H1 (cell line): ENCODE data around the gene BNC2. TPM values are rescaled to one million over a fixed set of nuclear protein-coding genes. Genes with fewer than 3 reads are reported as not detected.

Experiments
- CTCF ChIA-PET: fragments of 300-600 bp; sonication (Branson Sonifier 250); formaldehyde crosslinking; loops from one replicate; lab custom pipeline; 2021; ENCODE audit not compliant: partially characterized antibody; lab: Charles Lee
- POLR2A ChIA-PET: fragments of 300-600 bp; sonication (Branson Sonifier 250); formaldehyde crosslinking; loops from one replicate; lab custom pipeline; 2021; ENCODE audit warnings: inconsistent platforms; ENCODE audit not compliant: partially characterized antibody; lab: Charles Lee
- DNase-seq, 2 experiments: peaks; one replicate each; pipeline versions ENCODE4 v3.0.0 to v3.0.0-alpha.2; 2010 to 2022; ENCODE audit warnings: low spot score in 2 of 2, low read depth in 1 of 2, mixed read lengths in 1 of 2
- FAIRE-seq: peaks from 2 replicates; lab custom pipeline; 2011; peaks lifted over from hg19 to GRCh38; lab: Jason Lieb, UNC
- H2AFZ ChIP-seq: 2 replicates; pipeline ENCODE4 v1.8.1; 2012; ENCODE audit warnings: low read length, inconsistent platforms
- H2AK5ac ChIP-seq: 2 replicates; pipeline ENCODE4 v1.6.1; 2013; ENCODE audit warnings: low read depth, low read length
- H2BK120ac ChIP-seq: replicated peaks from 2 replicates; pipeline ENCODE3; 2013; ENCODE audit warnings: low read depth, low read length, inconsistent platforms
- H2BK12ac ChIP-seq: 2 replicates; pipeline ENCODE4 v1.6.1; 2013; ENCODE audit warnings: low read depth, low read length
- H2BK15ac ChIP-seq: 2 replicates; pipeline ENCODE4 v1.6.1; 2013; ENCODE audit warnings: low read length
- H2BK20ac ChIP-seq: 2 replicates; pipeline ENCODE4 v1.6.1; 2013; ENCODE audit warnings: low read length
- H2BK5ac ChIP-seq: 2 replicates; pipeline ENCODE4 v1.6.1; 2013; ENCODE audit warnings: low read depth, low read length
- H3K14ac ChIP-seq: 2 replicates; pipeline ENCODE4 v1.6.1; 2013; ENCODE audit warnings: inconsistent platforms; ENCODE audit not compliant: insufficient read length
- H3K18ac ChIP-seq: 2 replicates; pipeline ENCODE4 v1.6.1; 2013; ENCODE audit warnings: low read length; ENCODE audit errors: extremely low read depth
- H3K23ac ChIP-seq: 2 replicates; pipeline ENCODE4 v1.6.1; 2013; ENCODE audit warnings: inconsistent platforms; ENCODE audit not compliant: insufficient read length
- H3K23me2 ChIP-seq: 2 replicates; pipeline ENCODE4 v1.6.1; 2013; ENCODE audit warnings: low read depth, low read length
- H3K27ac ChIP-seq: 2 replicates; pipeline ENCODE4 v1.6.1; 2011; ENCODE audit warnings: low read depth, low read length, inconsistent platforms
- H3K27me3 ChIP-seq, 4 experiments: replicated peaks in 1 of 4; 1 replicate in 1 of 4; 2 replicates in 3 of 4; pipeline versions ENCODE4 v1.6.1 to v1.8.1; 2011 to 2013; ENCODE audit warnings: low read length in 3 of 4, mild to moderate bottlenecking in 3 of 4, inconsistent platforms in 2 of 4, mixed read lengths in 2 of 4, moderate library complexity in 1 of 4; ENCODE audit not compliant: control insufficient read depth in 3 of 4, insufficient read depth in 3 of 4; ENCODE audit errors: extremely low read depth in 1 of 4
- H3K36me3 ChIP-seq, 4 experiments: 2 replicates each; pipeline versions ENCODE4 v1.6.1 to v1.8.1; 2011 to 2013; ENCODE audit warnings: mild to moderate bottlenecking in 4 of 4, low read length in 3 of 4, moderate library complexity in 2 of 4, control low read depth in 1 of 4, inconsistent platforms in 1 of 4; ENCODE audit not compliant: insufficient read depth in 4 of 4, control insufficient read depth in 2 of 4
- H3K4ac ChIP-seq: replicated peaks from 2 replicates; pipeline ENCODE3; 2013; ENCODE audit warnings: low read length, low read depth, mixed read lengths, inconsistent platforms; ENCODE audit not compliant: insufficient read length
- H3K4me1 ChIP-seq, 4 experiments: replicated peaks in 1 of 4; 1 replicate in 1 of 4; 2 replicates in 3 of 4; pipeline versions ENCODE4 v1.6.1 to v1.8.1; 2011 to 2013; ENCODE audit warnings: low read length in 3 of 4, inconsistent platforms in 2 of 4, mixed read lengths in 1 of 4; ENCODE audit not compliant: insufficient read depth in 4 of 4, control insufficient read depth in 3 of 4
- H3K4me2 ChIP-seq, 2 experiments: 2 replicates each; pipeline versions ENCODE4 v1.6.1 to v1.8.1; 2011 to 2013; ENCODE audit warnings: low read depth in 2 of 2, low read length in 2 of 2, control low read depth in 1 of 2, inconsistent platforms in 1 of 2, mild to moderate bottlenecking in 1 of 2; ENCODE audit not compliant: insufficient read depth in 1 of 2
- H3K4me3 ChIP-seq, 4 experiments: fragments of 200-600, 300-600 bp in 1 of 4; sonication (generic), shearing (Covaris generic), sonication (Bioruptor Twin) in 1 of 4; 2 replicates each; pipeline versions ENCODE4 v1.5.1 to v1.8.1; 2011 to 2016; ENCODE audit warnings: low read length in 4 of 4, low read depth in 3 of 4, control low read depth in 2 of 4, inconsistent platforms in 2 of 4, mild to moderate bottlenecking in 2 of 4, mixed read lengths in 1 of 4, moderate library complexity in 1 of 4; ENCODE audit not compliant: insufficient read depth in 2 of 4; ENCODE audit errors: extremely low read depth in 1 of 4
- H3K56ac ChIP-seq: replicated peaks from 2 replicates; pipeline ENCODE3; 2013; ENCODE audit warnings: low read depth, mild to moderate bottlenecking, mixed read lengths, low read length, inconsistent platforms; ENCODE audit not compliant: insufficient read length
- H3K79me1 ChIP-seq: 2 replicates; pipeline ENCODE4 v1.6.1; 2013; ENCODE audit warnings: low read depth, low read length, control low read depth
- H3K79me2 ChIP-seq, 2 experiments: 2 replicates each; pipeline versions ENCODE4 v1.6.1 to v1.8.1; 2012 to 2013; ENCODE audit warnings: low read length in 2 of 2, mild to moderate bottlenecking in 2 of 2, inconsistent platforms in 1 of 2; ENCODE audit not compliant: insufficient read depth in 2 of 2, control insufficient read depth in 1 of 2
- H3K9ac ChIP-seq, 4 experiments: replicated peaks in 1 of 4; 1 replicate in 1 of 4; 2 replicates in 3 of 4; pipeline versions ENCODE4 v1.6.1 to v1.8.1; 2011 to 2013; ENCODE audit warnings: low read depth in 3 of 4, low read length in 3 of 4, control low read depth in 2 of 4, mild to moderate bottlenecking in 2 of 4, moderate library complexity in 2 of 4, inconsistent platforms in 1 of 4; ENCODE audit errors: extremely low read depth in 1 of 4
- H3K9me3 ChIP-seq, 2 experiments: 2 replicates each; pipeline versions ENCODE4 v1.6.1 to v1.8.1; 2012 to 2013; ENCODE audit warnings: mild to moderate bottlenecking in 2 of 2, moderate library complexity in 2 of 2, control low read depth in 1 of 2, inconsistent platforms in 1 of 2, low read depth in 1 of 2, low read length in 1 of 2, mixed read lengths in 1 of 2; ENCODE audit not compliant: insufficient read depth in 2 of 2
- H4K20me1 ChIP-seq, 2 experiments: replicated peaks in 1 of 2; 2 replicates each; pipeline versions ENCODE3 to v1.8.1; 2011 to 2013; ENCODE audit warnings: inconsistent platforms in 2 of 2, low read length in 2 of 2, mild to moderate bottlenecking in 1 of 2; ENCODE audit not compliant: insufficient read depth in 2 of 2, control insufficient read depth in 1 of 2
- H4K5ac ChIP-seq: 2 replicates; pipeline ENCODE4 v1.6.1; 2013; ENCODE audit warnings: low read length, low read depth, mixed read lengths, inconsistent platforms; ENCODE audit not compliant: insufficient read length
- H4K8ac ChIP-seq: 2 replicates; pipeline ENCODE4 v1.8.0; 2013; ENCODE audit warnings: mild to moderate bottlenecking, moderate library complexity, low read length, inconsistent platforms; ENCODE audit not compliant: insufficient read depth; ENCODE audit errors: extremely low read depth
- H4K91ac ChIP-seq: replicated peaks from 2 replicates; pipeline ENCODE3; 2013; ENCODE audit warnings: low read length, mixed read lengths, inconsistent platforms; ENCODE audit not compliant: insufficient read length
- RBBP5 ChIP-seq: IDR thresholded peaks from 2 replicates; pipeline ENCODE4 v1.7.1; 2012; ENCODE audit warnings: low read depth, mild to moderate bottlenecking, inconsistent platforms, low read length, moderate library complexity, borderline replicate concordance
- WGBS, 2 experiments: shearing (Covaris generic) in 1 of 2; methylation state at CpG; one replicate each; pipeline versions ENCODE4 v1.1.6 to v1.1.7; 2013 to 2015; ENCODE audit warnings: low lambda C conversion rate in 2 of 2, mixed read lengths in 2 of 2, inconsistent platforms in 1 of 2, low coverage in 1 of 2, missing lambda C conversion rate in 1 of 2; ENCODE audit not compliant: insufficient replicate concordance in 2 of 2, insufficient coverage in 1 of 2, insufficient read length in 1 of 2; ENCODE audit errors: extremely low coverage in 1 of 2, missing lambda C conversion rate in 1 of 2; 5-methylcytosine and 5-hydroxymethylcytosine counted together
- polyA plus RNA-seq, 7 experiments: library from polyadenylated mRNA; depleted of rRNA in 3 of 7; stranded (reverse) in 5 of 7; unstranded in 2 of 7; fragments of >200 nt in 5 of 7; fragments of 200-250 nt in 2 of 7; gene quantifications; 1 replicate in 5 of 7; 2 replicates in 1 of 7; 4 replicates in 1 of 7; pipeline versions ENCODE4 v1.2.1 to v1.2.3, GENCODE V29; 2011 to 2013; ENCODE audit warnings: missing spikeins in 2 of 7, mixed read lengths in 2 of 7
- total RNA-seq: library from RNA; stranded (reverse); fragmentation: NEBNext Ultra II Directional; extraction: Animal tissue kit (Norgen Biotek cat#: 25700); gene quantifications from 2 replicates; pipeline ENCODE4 v1.2.1, GENCODE V29; 2021

BNC2 gene
- total and polyA plus RNA-seq, 2 of the 8 experiments (the other 6 are each of a cell fraction or from before 2014, with no cell fraction given), result 16.0 to 26.8 TPM

DNA sequence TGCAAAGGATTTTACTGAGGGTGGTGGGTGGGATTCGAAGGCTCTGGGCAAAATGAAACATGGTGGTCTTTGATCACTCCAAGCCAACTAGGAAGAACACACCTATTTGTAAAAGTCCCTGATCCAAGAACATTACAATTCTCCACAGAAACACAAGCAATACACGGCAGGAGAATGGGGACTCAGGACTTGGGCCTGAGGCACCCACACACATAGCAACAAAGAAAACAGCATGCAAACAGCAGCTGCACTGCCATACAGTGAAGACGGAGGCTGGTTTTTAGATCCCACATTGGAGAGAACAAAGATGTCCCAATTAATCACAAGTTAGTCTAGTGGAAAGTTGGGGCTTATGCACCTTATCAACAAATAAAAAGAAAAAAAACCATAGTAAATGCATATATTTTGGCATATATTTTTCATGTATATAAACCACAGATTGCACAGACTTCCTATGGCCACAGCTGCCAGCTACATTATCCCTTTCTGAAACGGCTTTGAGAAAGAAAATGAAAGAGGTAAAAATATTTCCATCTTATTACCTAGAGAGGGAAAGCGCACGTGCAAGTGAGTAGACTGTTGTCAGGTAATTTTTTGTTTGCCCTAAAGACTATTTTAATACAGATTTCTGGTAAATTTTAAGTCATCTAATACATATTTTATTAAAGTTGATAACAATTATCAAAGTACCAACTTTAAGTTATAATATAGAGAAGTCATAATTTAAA lies 410.9 kb downstream of the BNC2 start:
- Histone ChIP-seq H2BK5ac (no peak overlapping the region), H4K5ac (no peak overlapping the region), H2BK120ac (no peak overlapping the region), H4K91ac (no peak overlapping the region), H3K79me1 (no peaks in the 10 kb centered on the region), H4K20me1 (no peaks in the 10 kb centered on the region), H3K27ac (no peak overlapping the region; the same call in 1 of the 2 replicates), H3K4me2 (no peak overlapping the region), H3K79me2 (peaks cover 0 to 6% of the 10 kb centered on the region in 2 experiments; a peak in 1 of 4 replicates), H3K27me3 (no peaks in the 10 kb centered on the region), H3K36me3 (no peaks in the 10 kb centered on the region), H3K9ac (no peak overlapping the region), H2BK12ac (no peak overlapping the region), H3K4ac (no peak overlapping the region), H3K9me3 (no peaks in the 10 kb centered on the region; a peak in 1 of 4 replicates), H3K4me1 (peaks cover 4 to 18% (median 9%) of the 10 kb centered on the region in 4 experiments; a peak in 6 of 7 replicates), H3K14ac (no peak overlapping the region), H3K23ac (no peak overlapping the region), H2BK20ac (no peak overlapping the region), H3K4me3 (no peak overlapping the region), H2BK15ac (no peak overlapping the region), H3K18ac (no peak overlapping the region), H4K8ac (no peak overlapping the region), H3K23me2 (no peaks in the 10 kb centered on the region), H2AK5ac (no peak overlapping the region), H2AFZ (no peak overlapping the region), H3K56ac (no peak overlapping the region)
- WGBS, 2 experiments, result 85% methylated on average over 6 of the region's 6 CpGs; no CpG with 5 or more reads in 1 of the 2 experiments
- no peak for DNase-seq
- ChIA-PET POLR2A (interaction anchor here (1.0 kb wide), 1 partner anchor 11 kb away, joined by 3 read pairs; no protein-coding TSS in a partner anchor), CTCF (interaction anchor here (0.7 to 2.0 kb wide), 3 partner anchors 27 to 1043 kb away, joined by 3 to 7 read pairs (median 3); no protein-coding TSS in a partner anchor)
- FAIRE-seq, result no peak
- TF ChIP-seq RBBP5, result no peak
